NCI-H128 (cell line): ENCODE data around the gene PDE2A.
A peak's percentile ranks its signal among the peaks of the same experiment; 100 is the strongest.
"Not testable (repeated sequence)": the region's sequence is repeated elsewhere in the genome, so short reads cannot be mapped to it uniquely, and the experiment has no call there.

ENCODE experiments used
- DNase-seq: peaks from one replicate; lab custom pipeline; 2025; ENCODE audit not compliant: unreplicated experiment; lab: John Stamatoyannopoulos, UW

Gene PDE2A

DNA sequence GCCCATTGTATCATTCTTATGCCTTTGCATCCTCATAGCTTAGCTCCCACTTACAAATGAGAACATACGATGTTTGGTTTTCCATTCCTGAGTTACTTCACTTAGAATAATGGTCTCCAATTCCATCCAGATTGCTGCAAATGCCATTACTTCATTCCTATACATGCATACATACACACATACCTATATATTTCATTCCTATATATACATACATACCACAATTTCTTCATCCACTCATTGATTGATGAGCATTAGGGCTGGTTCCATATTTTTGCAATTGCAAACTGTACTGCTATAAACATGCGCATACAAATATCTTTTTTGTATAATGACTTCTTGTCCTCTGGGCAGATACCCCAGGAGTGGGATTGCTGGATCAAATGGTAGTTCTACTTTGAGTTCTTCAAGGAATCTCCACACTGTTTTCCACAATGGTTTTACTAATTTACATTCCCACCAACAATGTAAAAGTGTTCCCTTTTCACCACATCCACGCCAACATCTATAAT is 119.2 kb downstream of the PDE2A start:
- not testable (repeated sequence) for DNase-seq

DNA sequence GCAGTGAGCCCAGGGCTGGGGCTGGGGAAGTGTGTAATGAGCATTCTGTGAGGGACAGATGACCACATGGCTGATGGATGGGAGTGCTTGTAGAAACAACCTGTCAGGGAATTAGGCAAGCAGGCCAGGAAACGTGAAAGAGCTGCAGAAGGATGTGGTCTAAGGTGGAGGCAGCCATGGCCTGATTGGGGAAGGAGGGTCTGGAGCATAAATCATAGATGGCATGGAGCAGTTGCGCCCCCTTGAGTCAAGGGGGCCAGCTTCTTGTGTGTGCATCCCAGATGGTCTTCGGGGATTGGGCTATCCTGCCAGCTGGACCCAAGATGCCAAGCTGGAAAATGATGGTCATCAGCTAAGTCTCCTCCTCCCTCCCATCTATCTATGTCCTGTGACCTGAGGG is 120.5 kb downstream of the PDE2A start:
- no peak for DNase-seq

DNA sequence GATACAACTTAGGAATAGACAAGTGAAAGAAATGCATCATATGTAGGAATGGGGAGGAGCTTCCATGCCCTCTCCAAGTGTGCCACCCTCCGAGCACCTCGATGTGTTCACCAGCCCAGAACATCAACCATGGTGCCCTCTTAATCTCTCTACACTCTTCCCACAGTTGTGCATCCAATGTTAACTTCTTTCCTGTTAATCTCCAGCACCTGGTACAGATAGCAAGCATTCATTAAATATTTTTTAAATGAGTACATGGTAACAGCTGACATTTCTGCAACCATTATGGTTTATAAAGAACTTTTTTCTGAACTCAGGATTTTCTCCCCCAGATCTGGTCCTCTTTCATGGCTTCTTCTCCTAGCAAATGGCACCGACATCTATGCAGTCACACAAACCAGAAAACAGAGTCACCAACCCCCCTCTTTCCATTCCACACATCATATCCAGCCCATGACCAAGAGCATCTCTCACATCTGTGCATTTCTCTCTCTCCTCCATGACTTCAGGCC is 121.8 kb downstream of the PDE2A start:
- no peak for DNase-seq

DNA sequence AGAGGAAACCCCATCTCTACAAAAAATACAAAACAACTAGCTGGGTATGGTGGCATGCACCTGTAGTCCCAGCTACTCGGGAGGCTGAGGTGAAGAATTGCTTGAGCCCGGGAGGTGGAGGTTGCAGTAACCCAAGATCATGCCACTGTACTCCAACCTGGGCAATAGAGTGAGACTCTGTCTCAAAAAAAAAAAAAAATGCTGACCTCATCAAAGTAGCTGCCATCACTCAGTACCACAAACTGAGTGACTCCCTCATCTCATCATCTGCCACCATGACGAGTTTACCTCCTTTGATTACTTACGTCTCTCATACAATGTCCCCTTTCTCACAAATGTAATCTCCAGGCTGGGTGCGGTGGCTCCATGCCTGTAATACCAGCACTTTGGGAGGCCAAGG is 122.7 kb downstream of the PDE2A start:
- DNase-seq, result no peak

DNA sequence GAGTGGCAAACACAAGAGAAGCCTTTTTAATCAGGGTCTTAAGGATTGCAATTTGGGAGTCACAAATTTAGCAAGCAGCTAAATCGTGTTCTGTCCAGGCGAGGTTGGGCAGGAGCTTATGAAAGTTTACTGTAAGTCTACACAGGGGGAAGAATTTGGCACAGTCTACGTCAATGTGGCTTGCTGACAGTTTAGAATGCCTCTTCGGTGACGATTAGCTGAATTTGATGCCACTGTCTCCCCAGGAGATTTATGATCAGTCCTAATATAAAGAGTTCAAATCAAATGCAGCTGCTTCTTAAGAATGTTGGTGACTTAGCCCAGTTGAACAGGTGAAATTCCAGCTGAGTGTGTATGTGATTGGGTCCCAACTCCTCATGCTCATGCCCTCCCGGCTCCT is 125.8 kb downstream of the PDE2A start:
- DNase-seq, result no peak

DNA sequence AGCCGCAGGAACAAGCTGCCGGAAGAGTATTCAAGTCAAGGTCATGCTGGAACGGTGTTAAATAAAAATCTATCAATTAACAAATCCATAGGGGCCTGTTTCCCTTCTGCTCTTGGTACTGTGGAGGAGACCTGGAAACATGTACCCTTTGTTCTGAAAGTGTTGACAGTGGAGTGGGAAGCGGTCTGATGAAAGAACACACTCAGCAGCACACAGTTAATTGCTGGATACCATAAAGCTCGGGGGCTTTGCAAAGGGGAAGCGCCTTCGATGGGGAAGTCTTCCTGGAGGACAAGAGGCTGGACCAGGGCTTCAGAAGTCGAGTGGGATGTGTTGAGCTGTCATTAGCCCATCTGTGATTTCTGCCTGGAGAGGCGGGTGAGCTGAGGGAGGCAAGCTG is 127.4 kb downstream of the PDE2A start:
- DNase-seq, result peak; percentile 19

DNA sequence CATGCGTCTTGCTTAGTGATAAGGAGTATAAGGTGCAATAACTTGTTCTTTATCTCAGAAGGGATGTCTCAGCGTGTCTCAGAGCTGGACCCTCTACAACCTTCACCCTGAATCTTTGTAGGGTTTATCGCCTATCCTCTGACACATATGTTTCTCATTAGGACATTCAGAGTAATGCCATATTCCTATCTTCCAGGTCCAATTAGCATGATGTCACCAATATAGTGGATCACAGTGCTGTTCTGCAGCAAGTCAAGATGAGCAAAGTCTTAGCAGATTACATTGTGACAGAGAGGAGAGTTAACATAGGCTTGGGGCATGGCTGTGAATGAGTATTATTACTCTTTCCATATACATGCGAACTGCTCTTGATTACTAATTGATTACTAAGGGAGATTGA is 129.6 kb downstream of the PDE2A start:
- no peak for DNase-seq

DNA sequence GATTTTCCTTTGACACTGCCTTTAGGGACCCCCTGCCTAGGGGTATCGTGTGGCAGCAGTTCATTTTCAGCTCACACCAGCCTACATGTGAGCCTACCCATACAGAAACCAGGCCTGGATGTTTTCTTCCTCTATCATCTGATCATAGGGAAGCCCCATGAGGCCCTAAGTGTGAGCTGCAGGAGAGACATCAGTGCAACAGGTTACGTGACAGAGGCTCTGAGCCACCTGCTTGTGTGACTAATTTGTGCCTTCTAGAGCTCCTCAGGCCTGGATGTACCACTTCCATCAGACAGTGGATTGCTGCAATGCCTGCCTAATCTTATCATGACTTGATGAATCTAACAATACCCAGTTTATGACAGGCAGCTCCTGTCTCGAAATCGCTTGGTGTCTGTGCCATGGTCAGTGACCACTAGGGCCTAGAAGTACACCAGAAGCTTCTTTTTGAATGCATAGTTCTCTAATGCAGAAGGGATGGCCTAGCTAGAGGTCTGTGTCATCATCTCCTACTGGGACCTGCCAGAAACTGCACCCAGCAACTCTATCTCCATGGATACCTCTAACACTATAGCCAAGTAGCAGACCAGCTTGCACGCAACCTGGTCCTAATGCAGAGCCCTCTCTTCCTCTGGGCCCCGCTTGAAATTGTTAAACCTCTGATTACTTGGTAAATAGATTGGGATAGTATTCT is 130.2 kb downstream of the PDE2A start:
- no peak for DNase-seq

DNA sequence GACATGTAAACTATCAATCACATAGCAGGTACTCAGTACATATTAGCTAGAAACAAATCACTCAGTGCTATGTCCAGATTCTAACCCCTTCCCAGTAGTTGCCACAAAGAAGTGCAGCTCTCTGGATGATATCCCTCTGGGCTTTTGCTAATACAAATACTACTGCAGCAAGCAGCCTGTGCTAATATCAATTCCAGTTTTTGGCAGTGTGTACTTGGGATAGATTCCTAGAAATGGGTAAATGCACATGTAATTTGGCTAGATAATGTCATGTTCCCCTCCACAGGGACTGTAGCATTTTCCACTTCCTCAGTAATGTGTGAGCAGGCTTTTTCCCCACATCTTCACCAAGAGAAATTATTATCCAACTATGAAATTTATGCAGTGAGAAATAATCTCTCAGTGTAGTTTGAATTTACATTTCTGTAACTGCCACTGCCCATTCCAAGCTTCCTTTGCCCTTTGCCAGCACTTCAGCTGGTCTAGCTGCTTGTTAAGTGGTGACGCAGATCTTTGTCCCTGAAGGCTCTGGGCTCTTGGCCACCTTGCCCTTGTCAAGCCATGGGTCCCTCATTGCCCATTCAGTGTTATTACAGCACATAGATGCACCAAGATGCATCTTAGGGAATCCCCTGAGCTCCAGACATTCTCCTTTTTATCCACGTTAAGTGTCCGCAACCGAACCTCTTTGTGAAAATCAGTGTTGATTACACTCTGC is 132.8 kb downstream of the PDE2A start:
- no peak for DNase-seq

DNA sequence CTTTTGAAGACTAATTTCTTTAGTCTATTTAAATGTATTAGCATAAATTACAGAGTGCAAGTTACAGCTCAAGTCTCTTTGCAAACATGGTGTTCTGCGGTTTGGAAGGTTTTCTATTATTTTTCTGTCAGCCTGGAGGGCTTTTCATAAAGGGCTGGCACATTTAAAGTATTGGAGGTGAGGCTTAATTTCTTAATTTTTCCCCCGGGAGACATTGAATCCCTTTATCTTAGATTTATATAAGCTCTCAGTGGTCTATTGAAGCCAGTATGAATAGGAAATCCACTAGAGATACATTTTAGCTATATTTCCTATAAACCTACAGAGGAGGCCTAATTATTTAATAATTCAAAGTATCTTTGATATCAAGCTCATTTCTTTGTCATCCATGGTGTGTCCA is 137.2 kb downstream of the PDE2A start:
- DNase-seq, result no peak

DNA sequence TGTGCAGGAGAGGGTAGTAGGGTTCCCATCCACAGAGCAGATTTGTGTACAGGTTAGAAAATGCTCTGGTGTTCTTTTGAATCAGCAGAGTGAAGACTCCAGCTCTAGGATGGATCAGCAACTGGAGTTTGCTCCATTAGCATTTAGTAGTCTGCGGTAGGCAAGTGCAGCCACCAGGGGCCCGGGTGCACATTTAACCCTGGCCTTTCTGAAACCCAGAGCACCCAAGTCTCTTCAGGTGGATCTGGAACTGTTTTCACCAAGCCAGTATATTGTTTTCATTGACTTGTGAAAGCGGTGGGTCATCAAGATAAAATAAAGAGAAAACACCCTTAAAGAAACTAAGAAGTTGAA is 139.1 kb downstream of the PDE2A start:
- DNase-seq, result no peak

DNA sequence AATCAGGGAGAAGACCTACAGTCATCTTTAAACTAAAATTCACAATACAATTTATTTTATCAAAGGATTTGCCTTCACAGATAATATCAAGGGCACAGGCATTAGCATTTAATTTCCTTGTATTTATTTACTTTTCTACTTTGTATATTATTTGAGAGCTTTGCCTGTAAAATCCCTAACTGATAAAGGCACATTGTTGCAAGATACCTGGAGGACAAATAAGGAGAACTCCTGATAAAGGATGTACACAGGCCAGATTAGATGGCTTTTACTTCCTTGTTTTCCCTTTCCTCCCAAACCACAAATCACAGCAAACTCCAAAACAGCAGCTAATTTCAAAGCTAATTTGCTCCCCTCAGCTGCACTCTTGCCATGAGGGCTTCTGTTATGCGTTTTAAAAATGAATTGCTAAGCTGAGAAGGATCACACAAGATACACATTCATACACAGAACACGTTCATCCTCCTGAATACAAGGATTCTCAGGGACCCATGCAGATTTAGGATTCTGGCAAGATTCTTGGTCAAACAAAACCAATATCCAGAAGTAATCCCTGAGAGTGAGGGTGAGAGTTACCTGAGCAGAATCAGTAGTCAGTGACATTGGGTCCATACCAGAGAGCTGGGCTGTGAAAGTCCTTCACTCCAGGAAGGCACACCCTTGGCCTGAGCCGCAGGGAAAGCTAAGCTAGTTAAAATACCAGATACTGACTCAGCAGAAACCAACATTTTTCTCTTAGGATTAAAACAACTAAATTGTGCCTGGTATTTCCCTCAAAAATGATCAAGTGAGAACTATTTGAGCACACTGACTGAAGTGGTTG is 139.6 kb downstream of the PDE2A start:
- DNase-seq, result no peak

DNA sequence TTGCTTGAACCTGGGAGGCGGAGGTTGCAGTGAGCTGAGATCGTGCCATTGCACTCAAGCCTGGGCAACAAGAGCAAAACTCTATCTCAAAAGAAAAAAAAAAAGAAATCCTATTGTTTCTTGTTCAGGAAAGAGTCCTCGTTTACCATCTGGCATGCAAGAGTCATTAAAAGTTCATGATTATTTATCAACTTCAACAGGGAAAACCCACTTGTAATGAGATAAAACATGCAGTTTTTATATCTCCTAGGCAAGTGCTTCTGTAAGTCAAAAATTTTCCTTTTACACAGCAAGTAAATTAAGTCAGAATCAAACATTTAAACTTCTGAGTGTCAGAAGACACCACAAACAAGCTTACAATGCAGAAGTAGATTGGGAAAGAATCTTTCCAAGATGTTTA is 145.2 kb downstream of the PDE2A start:
- DNase-seq, result no peak

DNA sequence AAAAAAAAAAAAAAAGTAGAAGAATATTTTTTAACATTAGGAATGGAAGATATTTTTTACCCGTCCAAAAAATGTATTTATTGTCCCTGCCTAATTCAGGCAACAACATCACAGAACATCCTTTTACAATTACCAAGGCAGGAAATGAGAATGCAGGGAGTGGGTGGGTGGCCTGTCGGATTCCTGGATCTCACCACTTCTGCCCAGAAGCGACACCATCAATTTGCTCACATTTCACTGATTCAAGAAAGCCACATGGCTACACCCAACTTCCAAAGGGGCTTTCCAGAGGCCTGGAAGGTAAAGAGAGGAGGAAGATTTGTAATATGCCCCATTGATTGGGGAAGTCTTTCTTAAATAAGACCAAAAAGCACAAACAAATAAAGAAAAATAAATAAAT is 146.1 kb downstream of the PDE2A start:
- no peak for DNase-seq
